ENCODE results near the gene TTC34.

DNA sequence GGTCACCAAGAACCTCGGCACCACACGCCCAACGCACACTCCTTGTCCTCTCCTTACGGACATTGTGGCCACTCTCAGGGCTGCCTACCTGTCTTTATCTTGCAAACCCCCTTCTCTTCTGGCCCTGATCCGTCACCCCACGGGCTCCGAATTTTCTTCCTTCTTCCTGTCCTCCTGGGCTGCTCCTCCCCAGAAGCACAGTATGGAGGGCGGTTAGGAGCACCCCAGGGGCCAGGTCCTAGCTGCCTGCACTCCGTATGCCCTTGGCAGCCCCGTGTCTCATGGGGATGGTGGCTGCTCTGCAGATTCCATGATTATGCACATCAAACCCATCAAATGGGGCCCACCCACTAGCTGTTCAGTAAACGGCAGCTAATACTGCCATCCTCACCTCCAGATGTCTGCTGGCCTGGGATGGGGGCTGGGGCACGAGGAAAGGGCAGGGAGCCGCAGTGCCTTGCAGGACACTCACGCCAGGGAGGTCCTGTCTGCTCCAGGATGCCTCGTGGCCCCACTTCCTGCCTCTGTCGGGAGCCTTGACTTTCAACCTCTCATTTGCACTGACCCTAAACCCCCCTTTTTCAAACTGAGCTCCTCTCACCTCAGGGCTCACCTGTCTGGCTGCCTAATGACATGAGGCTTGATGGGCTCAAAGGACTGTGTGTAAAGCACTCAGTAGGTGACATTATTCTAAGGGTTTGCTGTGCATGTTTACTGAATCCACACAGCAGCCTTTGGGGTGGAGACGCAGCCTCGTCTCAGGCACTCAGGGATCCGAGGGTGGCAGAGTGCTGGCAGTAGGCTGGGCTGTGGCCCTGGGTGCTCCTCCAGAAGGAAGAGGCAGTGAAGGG is 4.4 kb downstream of the TTC34 start:
- TF ChIP-seq EGR1 (IDR thresholded peaks at IDR 0.05; ENCODE audit: borderline replicate concordance in 1 of 2, low read depth in 2 of 2, low read length in 2 of 2) (no peak), YY1 (IDR thresholded peaks at IDR 0.05; ENCODE audit: low read depth, low read length) (no peak), POLR2A (IDR thresholded peaks at IDR 0.05; ENCODE audit: low read depth, low read length) (no peak), LARP7 (IDR thresholded peaks at IDR 0.05) (no peak), SIN3A (IDR thresholded peaks at IDR 0.05; ENCODE audit: low read depth, low read length) (no peak), ETV6 (conservative IDR thresholded peaks at IDR 0.05 in 1 of 2, IDR thresholded peaks at IDR 0.05 in 1 of 2; ENCODE audit: borderline replicate concordance in 1 of 2, low read depth in 1 of 2) (no peak), RFX5 (IDR thresholded peaks at IDR 0.05; ENCODE audit: low read depth, low read length) (no peak), SMAD1 (IDR thresholded peaks at IDR 0.05; ENCODE audit: low read depth, partially characterized antibody) (no peak), SP1 (IDR thresholded peaks at IDR 0.05; ENCODE audit: low read depth, low read length) (no peak), FOXM1 (IDR thresholded peaks at IDR 0.05; ENCODE audit: low read depth, low read length) (no peak), TCF12 (IDR thresholded peaks at IDR 0.05; ENCODE audit: low read depth, low read length) (no peak)
- TF ChIP-seq, protein P1, sequence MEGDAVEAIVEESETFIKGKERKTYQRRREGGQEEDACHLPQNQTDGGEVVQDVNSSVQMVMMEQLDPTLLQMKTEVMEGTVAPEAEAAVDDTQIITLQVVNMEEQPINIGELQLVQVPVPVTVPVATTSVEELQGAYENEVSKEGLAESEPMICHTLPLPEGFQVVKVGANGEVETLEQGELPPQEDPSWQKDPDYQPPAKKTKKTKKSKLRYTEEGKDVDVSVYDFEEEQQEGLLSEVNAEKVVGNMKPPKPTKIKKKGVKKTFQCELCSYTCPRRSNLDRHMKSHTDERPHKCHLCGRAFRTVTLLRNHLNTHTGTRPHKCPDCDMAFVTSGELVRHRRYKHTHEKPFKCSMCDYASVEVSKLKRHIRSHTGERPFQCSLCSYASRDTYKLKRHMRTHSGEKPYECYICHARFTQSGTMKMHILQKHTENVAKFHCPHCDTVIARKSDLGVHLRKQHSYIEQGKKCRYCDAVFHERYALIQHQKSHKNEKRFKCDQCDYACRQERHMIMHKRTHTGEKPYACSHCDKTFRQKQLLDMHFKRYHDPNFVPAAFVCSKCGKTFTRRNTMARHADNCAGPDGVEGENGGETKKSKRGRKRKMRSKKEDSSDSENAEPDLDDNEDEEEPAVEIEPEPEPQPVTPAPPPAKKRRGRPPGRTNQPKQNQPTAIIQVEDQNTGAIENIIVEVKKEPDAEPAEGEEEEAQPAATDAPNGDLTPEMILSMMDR (IDR thresholded peaks at IDR 0.05 in 2 of 3, conservative IDR thresholded peaks at IDR 0.05 in 1 of 3; ENCODE audit: control insufficient read depth in 2 of 3, extremely low read depth in 1 of 3, insufficient read depth in 1 of 3, low read depth in 3 of 3, low read length in 3 of 3) = no peak
- TF ChIP-seq, protein P2, sequence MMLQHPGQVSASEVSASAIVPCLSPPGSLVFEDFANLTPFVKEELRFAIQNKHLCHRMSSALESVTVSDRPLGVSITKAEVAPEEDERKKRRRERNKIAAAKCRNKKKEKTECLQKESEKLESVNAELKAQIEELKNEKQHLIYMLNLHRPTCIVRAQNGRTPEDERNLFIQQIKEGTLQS (IDR thresholded peaks at IDR 0.05; ENCODE audit: borderline replicate concordance, extremely low read depth, low read depth, low read length) = no peak
- TF ChIP-seq, protein P3, sequence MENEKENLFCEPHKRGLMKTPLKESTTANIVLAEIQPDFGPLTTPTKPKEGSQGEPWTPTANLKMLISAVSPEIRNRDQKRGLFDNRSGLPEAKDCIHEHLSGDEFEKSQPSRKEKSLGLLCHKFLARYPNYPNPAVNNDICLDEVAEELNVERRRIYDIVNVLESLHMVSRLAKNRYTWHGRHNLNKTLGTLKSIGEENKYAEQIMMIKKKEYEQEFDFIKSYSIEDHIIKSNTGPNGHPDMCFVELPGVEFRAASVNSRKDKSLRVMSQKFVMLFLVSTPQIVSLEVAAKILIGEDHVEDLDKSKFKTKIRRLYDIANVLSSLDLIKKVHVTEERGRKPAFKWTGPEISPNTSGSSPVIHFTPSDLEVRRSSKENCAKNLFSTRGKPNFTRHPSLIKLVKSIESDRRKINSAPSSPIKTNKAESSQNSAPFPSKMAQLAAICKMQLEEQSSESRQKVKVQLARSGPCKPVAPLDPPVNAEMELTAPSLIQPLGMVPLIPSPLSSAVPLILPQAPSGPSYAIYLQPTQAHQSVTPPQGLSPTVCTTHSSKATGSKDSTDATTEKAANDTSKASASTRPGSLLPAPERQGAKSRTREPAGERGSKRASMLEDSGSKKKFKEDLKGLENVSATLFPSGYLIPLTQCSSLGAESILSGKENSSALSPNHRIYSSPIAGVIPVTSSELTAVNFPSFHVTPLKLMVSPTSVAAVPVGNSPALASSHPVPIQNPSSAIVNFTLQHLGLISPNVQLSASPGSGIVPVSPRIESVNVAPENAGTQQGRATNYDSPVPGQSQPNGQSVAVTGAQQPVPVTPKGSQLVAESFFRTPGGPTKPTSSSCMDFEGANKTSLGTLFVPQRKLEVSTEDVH (IDR thresholded peaks at IDR 0.05; ENCODE audit: low read depth, partially characterized antibody) = no peak

Measured in GM12878 (cell line).